Central memory CD8-positive, alpha-beta T cell (primary cell): ENCODE results near the gene LGALS14.
"Not testable (repeated sequence)": the region's sequence is repeated elsewhere in the genome, so short reads cannot be mapped to it uniquely, and the experiment has no call there.

Experiments
- ATAC-seq: fragments of 150-1000 bp; cut with Tn5 transposase; replicated peaks from 2 replicates; pipeline ENCODE4 v1.10.0; 2022; ENCODE audit warnings: mild to moderate bottlenecking, moderate FRiP score, moderate number of reproducible peaks; ENCODE audit not compliant: poor library complexity, severe bottlenecking; ENCODE audit errors: extremely low read depth
- DNase-seq, 2 donors: peaks; one replicate each; pipeline ENCODE4 v3.0.0; 2021; ENCODE audit warnings: low spot score in 2 of 2
- H3K27ac Mint-ChIP-seq: one replicate; pipeline ENCODE4 v1.8.0; 2022; ENCODE audit warnings: low read depth, mild to moderate bottlenecking, moderate library complexity, mixed read lengths
- H3K27me3 Mint-ChIP-seq: one replicate; pipeline ENCODE4 v1.8.0; 2022; ENCODE audit warnings: mixed read lengths
- H3K36me3 Mint-ChIP-seq: one replicate; pipeline ENCODE4 v1.8.0; 2022; ENCODE audit warnings: mild to moderate bottlenecking, moderate library complexity, mixed read lengths; ENCODE audit not compliant: insufficient read depth
- H3K4me1 Mint-ChIP-seq: one replicate; pipeline ENCODE4 v1.8.0; 2022; ENCODE audit warnings: mixed read lengths
- H3K4me3 Mint-ChIP-seq: one replicate; pipeline ENCODE4 v1.8.0; 2022; ENCODE audit warnings: mild to moderate bottlenecking, moderate library complexity, mixed read lengths
- H3K9me3 Mint-ChIP-seq: one replicate; pipeline ENCODE4 v1.8.0; 2022; ENCODE audit warnings: mixed read lengths

Gene LGALS14, protein sequence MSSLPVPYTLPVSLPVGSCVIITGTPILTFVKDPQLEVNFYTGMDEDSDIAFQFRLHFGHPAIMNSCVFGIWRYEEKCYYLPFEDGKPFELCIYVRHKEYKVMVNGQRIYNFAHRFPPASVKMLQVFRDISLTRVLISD

DNA sequence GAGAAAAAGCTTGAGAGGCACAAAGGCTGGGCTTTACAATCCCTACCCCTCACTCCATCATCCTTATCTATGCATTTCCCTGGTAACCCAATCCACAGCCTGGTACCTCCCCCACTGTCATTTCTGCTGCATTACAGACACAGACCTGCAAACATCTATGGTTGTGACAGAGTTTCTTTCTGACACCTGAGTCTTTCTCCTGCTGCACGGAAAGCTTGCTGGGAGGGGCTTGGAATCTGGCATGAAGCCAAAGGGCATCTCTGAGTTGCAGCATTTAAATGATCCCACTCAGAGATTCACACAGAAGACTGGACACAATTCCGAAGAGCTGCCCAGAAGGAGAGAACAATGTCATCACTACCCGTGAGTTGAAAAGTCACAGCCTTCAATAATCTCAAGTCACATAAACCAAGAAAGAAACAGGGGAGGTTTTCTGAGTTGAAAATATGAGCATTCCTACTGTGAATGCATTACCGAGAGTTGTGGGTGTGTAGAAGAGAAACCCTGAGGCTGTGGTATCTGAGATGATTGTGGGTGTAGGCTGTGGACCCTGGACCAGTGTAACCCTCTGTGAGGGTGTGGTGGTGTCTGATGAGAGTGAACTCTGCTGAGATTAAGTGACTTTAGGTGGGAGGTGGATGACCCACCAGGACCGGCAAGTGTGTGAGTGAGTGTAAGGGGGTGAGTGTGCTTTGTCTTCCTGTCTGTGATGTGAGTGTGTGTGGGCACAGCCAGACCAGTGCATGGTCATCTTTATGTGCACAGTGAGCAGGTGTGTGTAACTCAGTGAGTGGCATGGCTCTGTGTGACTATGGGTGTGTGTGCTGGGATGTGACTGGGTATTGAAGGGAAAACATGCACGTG lies at the start of gene LGALS14:
Gene LGALS14 (plus strand): TSS at position 301 of the 864 bp plus-strand sequence. CDS start 48 bp downstream, at position 349.
- Mint-ChIP-seq H3K4me1 (no peaks in the 10 kb centered on the region), H3K36me3 (peaks cover 3% of the 10 kb centered on the region), H3K4me3 (no peak within 1 kb of the TSS), H3K27me3 (peaks cover 23% of the 10 kb centered on the region), H3K27ac (peak within 1 kb of the TSS; percentile 14), H3K9me3 (no peaks in the 10 kb centered on the region)
- ATAC-seq (no peak), DNase-seq (no peak)

DNA sequence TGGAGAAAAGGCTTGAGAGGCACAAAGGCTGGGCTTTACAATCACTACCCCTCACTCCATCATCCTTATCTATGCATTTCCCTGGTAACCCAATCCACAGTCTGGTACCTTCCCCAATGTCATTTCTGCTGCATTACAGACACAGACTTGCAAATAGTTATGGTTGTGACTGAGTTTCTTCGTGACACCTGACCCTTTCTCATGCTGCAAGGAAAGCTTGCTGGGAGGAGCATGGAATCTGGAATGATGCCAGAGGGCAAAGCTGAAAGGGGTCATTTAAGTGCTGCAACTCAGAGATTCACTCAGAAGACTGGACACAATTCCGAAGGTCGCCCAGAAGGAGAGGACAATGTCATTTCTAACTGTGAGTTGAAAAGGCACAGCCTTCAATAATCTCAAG lies 48.7 kb upstream of the LGALS14 start, which contains the start of gene LGALS16:
Gene LGALS16 (plus strand): TSS at position 301 of the 400 bp plus-strand sequence. CDS start 49 bp downstream, at position 350.
- H3K27me3 Mint-ChIP-seq: peaks cover 68% of the 10 kb centered on the region
- DNase-seq: no peak
- no peak for ATAC-seq

DNA sequence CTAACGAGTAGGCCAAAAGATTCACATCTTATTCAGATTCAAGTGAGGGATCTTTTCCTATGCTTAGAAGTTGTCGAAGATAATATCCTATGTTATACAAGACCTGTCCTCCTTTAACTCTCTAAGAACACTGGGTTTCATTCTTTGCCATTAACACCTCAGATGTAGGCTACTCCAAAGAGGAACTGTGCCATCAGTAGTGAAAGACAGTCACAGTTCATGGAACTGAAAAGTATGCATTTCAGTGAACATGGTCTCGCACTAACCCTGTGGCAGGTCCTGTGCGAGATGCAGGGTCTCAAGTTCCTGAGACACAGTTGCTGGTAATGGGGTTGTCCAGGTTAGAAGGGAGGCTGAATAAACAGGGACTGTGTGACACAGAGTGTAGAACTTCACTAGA lies 44.5 kb upstream of the LGALS14 start:
- DNase-seq (no peak), ATAC-seq (no peak)
- no peaks in the 10 kb centered on the region for H3K9me3 Mint-ChIP-seq
- H3K4me3 Mint-ChIP-seq: no peak overlapping the region
- H3K27me3 Mint-ChIP-seq: peaks cover 31% of the 10 kb centered on the region
- no peaks in the 10 kb centered on the region for H3K4me1 Mint-ChIP-seq
- no peak overlapping the region for H3K27ac Mint-ChIP-seq
- H3K36me3 Mint-ChIP-seq: no peaks in the 10 kb centered on the region

More for the DNA sequence above, 48.7 kb upstream of the LGALS14 start, which contains the start of gene LGALS16:
- peaks cover 1% of the 10 kb centered on the region for H3K36me3 Mint-ChIP-seq
- no peak within 1 kb of the TSS for H3K4me3 Mint-ChIP-seq
- H3K27ac Mint-ChIP-seq: no peak within 1 kb of the TSS
- H3K4me1 Mint-ChIP-seq: no peaks in the 10 kb centered on the region
- no peaks in the 10 kb centered on the region for H3K9me3 Mint-ChIP-seq

DNA sequence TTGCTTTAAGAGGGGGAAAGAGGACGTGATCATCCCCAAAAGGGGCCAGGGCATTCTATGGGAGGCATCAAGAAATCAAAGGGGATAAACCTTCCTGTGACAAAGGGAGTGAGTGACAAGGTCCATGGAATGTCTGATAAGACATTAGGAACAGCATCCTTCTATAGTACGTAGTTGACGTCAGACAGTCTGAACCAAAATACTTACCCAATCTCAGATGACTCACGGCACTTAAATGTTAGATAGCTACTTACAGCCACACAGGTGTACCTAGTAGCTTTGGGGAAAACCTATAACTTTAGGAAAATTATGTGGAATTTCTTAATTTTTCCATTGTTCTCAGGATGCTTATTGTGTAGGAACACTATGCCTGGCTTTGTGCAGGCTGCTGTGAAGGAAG lies 43.6 kb upstream of the LGALS14 start:
- peaks cover 40% of the 10 kb centered on the region for H3K27me3 Mint-ChIP-seq
- ATAC-seq: no peak

DNA sequence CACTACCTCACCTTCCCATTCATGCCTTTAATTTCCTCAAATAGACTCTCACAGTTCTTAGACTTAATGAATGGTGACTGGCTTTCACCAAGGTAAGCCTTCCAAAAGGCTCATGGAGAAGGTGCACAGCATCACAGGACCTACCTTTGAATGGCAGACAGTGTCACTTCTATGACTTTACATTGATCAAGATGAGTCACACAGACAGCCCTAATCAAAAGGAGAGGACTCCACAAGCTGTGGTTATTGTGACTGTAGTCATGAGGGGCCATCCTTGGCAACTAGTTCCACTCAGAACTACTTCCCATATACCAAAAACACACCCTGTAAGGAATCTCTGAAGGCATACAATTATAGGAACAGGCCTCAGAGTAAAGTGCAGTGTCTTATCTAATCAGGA lies 42.7 kb upstream of the LGALS14 start:
- Mint-ChIP-seq H3K36me3 (no peaks in the 10 kb centered on the region), H3K9me3 (no peaks in the 10 kb centered on the region), H3K4me1 (no peaks in the 10 kb centered on the region), H3K27me3 (peaks cover 49% of the 10 kb centered on the region), H3K4me3 (no peak overlapping the region), H3K27ac (no peak overlapping the region)
- no peak for DNase-seq
- ATAC-seq: no peak

More for the DNA sequence above, 43.6 kb upstream of the LGALS14 start:
- no peaks in the 10 kb centered on the region for H3K36me3 Mint-ChIP-seq
- no peak for DNase-seq
- H3K4me3 Mint-ChIP-seq: no peak overlapping the region
- no peaks in the 10 kb centered on the region for H3K4me1 Mint-ChIP-seq
- H3K9me3 Mint-ChIP-seq: no peaks in the 10 kb centered on the region
- H3K27ac Mint-ChIP-seq: no peak overlapping the region

DNA sequence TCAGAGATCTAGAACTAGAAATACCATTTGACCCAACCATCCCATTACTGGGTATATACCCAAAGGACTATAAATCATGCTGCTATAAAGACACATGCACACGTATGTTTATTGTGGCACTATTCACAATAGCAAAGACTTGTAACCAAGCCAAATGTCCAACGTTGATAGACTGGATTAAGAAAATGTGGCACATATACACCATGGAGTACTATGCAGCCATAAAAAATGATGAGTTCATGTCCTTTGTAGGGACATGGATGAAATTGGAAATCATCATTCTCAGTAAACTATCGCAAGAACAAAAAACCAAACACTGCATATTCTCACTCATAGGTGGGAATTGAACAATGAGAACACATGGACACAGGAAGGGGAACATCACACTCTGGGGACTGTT lies 34.4 kb upstream of the LGALS14 start:
- H3K27me3 Mint-ChIP-seq: peaks cover 49% of the 10 kb centered on the region
- not testable (repeated sequence) for H3K4me1 Mint-ChIP-seq, H3K27ac Mint-ChIP-seq, DNase-seq, H3K9me3 Mint-ChIP-seq, H3K4me3 Mint-ChIP-seq, H3K36me3 Mint-ChIP-seq, ATAC-seq

DNA sequence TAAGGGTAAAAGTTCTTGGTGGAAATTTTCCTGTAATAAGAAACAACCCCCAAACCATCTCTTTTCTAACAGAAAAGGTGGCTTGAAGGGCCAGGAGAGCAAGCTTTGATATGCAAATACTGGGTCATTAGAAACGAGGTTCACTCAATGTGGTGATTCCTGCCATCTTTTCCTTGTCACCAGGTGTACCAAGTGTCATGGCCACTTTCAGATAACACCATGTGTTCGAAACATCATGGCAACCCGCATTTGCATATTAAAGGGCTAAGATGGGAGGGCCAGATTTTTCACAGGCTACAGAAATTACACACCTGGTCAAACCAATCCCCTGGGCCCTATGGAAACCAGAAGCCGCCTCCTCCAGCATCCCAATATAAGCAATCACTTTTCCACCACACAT lies 33.3 kb upstream of the LGALS14 start:
- no peak overlapping the region for H3K27ac Mint-ChIP-seq
- no peaks in the 10 kb centered on the region for H3K9me3 Mint-ChIP-seq
- no peak for DNase-seq
- no peaks in the 10 kb centered on the region for H3K36me3 Mint-ChIP-seq
- H3K4me1 Mint-ChIP-seq: peaks cover 8% of the 10 kb centered on the region
- H3K27me3 Mint-ChIP-seq: peaks cover 38% of the 10 kb centered on the region
- H3K4me3 Mint-ChIP-seq: no peak overlapping the region
- no peak for ATAC-seq

DNA sequence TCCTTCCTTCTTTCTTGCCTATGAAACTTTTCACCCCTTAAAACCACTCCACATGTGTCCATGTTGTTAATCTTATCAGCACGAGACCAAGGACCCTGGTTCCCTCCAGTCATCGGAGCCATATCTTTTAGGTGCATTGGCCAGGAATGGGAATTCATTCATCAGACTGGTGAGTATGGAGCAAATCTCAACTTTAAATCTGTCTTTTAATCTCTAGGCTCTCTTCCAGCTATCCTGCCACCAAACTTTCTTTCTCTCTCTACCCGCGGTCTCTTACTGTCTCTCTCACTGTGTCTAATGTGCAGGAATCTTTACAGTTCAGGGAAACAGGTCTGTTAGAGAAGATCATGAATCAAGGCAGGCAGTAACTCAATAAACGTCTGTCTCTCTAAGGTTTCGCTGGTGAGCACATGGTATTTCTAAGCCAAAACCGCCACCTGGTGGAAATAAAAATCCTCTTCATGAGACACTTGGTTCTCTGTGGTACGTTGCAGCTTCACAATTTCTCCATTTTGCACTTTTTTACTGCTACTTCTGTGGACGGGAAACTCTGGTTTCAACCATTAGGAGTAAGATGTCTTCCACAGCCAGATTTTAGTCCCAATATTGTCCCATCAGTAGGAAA lies 32.4 kb upstream of the LGALS14 start:
- Mint-ChIP-seq H3K9me3 (no peaks in the 10 kb centered on the region), H3K27me3 (peaks cover 29% of the 10 kb centered on the region), H3K4me3 (no peak overlapping the region), H3K4me1 (peaks cover 8% of the 10 kb centered on the region), H3K36me3 (no peaks in the 10 kb centered on the region), H3K27ac (no peak overlapping the region)
- ATAC-seq (peak; percentile 46), DNase-seq (peak in 1 of 2 donors; percentile 31)

DNA sequence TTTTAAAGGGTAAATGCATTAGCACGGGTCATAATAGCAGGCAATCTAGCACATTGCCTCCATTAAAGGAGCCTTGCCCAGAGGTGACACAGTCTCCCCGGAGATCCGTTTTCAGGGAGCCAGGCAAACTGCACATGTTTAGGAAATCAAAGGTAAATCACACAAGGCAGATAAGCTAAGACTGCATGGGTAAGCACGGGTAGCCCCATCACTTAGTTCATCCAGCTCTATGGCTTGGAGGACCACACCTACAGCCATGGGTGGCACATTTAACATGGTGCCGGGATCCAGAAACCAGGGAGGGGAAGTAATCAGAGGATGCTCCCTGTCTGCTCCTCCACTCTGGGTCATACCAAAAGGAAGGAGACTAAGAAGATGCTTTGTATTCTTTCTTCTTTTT lies 31.8 kb upstream of the LGALS14 start:
- no peaks in the 10 kb centered on the region for H3K36me3 Mint-ChIP-seq
- peaks cover 8% of the 10 kb centered on the region for H3K4me1 Mint-ChIP-seq
- DNase-seq: no peak
- H3K27me3 Mint-ChIP-seq: peaks cover 23% of the 10 kb centered on the region
- no peak overlapping the region for H3K4me3 Mint-ChIP-seq
- no peak for ATAC-seq
- no peak overlapping the region for H3K27ac Mint-ChIP-seq
- no peaks in the 10 kb centered on the region for H3K9me3 Mint-ChIP-seq

DNA sequence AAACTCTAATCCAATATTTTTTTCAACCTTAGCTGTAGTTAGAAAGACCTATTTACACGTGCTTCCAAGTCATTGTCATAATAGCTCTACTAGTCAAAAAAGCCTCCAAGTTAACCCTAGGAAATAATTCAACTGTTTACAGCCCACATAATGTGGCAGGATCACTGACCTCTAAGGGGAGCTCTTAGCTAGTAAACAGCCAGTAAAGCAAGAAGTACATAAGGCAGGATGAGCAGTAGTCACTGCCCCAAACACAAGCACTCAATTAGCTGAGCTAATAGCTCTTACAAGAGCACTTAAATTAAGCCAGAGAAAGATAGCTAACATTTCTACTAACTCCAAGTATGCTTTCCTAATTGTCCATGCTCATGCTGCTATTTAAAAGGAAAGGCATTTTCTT lies 30.4 kb upstream of the LGALS14 start:
- H3K4me1 Mint-ChIP-seq: peaks cover 15% of the 10 kb centered on the region
- not testable (repeated sequence) for H3K9me3 Mint-ChIP-seq, H3K4me3 Mint-ChIP-seq, ATAC-seq, DNase-seq, H3K36me3 Mint-ChIP-seq, H3K27ac Mint-ChIP-seq
- peaks cover 20% of the 10 kb centered on the region for H3K27me3 Mint-ChIP-seq

DNA sequence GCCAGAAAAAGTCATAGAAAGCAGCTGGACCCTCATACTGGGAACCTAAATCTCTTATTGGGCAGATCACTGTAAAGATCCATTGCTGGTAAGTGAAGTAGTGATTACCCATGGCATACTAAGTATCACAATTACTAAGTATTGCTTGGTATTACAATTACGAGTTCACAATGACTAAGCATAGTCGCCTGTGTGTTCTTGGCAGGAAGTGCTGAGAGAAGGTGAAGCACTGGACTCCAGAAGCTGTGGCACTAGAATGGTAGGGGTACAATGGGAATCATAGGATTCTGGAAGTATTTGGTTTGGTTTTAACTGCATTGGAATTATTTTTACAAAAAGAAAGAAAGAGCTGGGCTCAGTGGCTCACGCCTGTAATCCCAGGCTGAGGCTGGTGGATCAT lies 28.3 kb upstream of the LGALS14 start:
- no peak overlapping the region for H3K27ac Mint-ChIP-seq
- ATAC-seq (no peak), DNase-seq (no peak)
- peaks cover 29% of the 10 kb centered on the region for H3K4me1 Mint-ChIP-seq
- H3K4me3 Mint-ChIP-seq: no peak overlapping the region
- H3K9me3 Mint-ChIP-seq: no peaks in the 10 kb centered on the region
- H3K27me3 Mint-ChIP-seq: peaks cover 13% of the 10 kb centered on the region
- no peaks in the 10 kb centered on the region for H3K36me3 Mint-ChIP-seq

DNA sequence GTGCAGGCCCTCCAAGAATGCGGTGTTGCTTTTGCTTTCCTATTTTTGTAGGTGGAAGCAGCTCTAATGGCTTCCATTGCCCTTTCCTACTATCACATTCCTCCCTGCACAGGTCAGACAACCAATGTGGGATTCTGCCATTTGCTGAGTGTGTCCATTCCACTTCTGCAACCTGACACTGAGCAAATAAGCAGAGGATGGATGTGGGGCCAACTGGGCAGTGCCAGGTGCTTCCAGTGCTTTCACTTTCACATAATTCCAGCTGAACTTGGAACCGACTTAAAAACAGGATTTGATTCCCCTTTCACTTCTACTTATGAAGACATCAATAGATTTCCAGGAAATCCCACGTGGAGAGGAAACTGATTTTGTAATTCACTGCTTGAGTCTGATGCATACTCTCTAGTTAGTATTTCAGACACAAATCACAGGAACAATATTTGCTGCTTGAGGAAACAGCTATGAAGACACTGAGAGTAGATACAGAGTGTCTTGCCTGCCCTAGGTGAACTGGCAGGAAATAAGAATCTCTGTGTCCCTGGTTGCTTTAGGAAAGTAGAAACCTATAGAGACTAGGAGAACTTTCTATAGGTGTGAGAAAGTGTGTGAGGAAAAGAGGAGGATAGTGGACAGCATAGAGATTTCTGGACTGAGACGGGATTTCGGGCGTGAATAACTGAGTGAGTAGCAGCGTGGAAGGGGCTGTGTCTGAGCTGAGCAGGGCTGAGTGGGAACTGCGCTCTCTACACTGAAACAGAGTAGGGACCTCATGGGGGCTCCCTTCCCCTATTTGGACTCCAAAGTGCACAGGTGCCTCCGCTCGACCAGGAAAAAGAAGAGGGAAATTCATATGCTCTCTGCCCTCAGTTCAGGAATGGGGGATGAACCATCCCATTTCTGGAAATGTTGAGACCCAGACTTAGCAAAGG lies 26.1 kb upstream of the LGALS14 start:
- no peak for DNase-seq
- Mint-ChIP-seq H3K27ac (peak overlapping the region; percentile 42), H3K9me3 (no peaks in the 10 kb centered on the region), H3K4me1 (peaks cover 21% of the 10 kb centered on the region), H3K36me3 (no peaks in the 10 kb centered on the region), H3K27me3 (no peaks in the 10 kb centered on the region), H3K4me3 (no peak overlapping the region)
- no peak for ATAC-seq
